ENCODE measurements around the gene TBR1. TPM values are rescaled to one million over a fixed set of nuclear protein-coding genes. Genes with fewer than 3 reads are reported as not detected.

TBR1 gene
- total and polyA plus RNA-seq, 7 donors = not detected

- intact Hi-C loops (cut with DNase I) = no loop called here
- Histone ChIP-seq H3K9me3 (no peaks in the 10 kb centered on the region), H3K27ac (no peak overlapping the region), H3K27me3 (no peaks in the 10 kb centered on the region), H3K4me3 (no peak overlapping the region), H3K36me3 (peaks cover 0 to 38% (median 0%) of the 10 kb centered on the region in 4 donors), H3K4me1 (no peaks in the 10 kb centered on the region)
- TF ChIP-seq CTCF (IDR thresholded peaks at IDR 0.05) = no peak
- TF ChIP-seq POLR2AphosphoS5 (IDR thresholded peaks at IDR 0.05) = no peak
- TF ChIP-seq EP300 (IDR thresholded peaks at IDR 0.05) = no peak
- TF ChIP-seq POLR2A (IDR thresholded peaks at IDR 0.05) = no peak
- no peak for DNase-seq
- 53 to 57% methylated on average over 1 of the region's 1 CpG for WGBS, 2 donors
Measured at GRCh38 chr2:161371869-161372268, 44.2 kb upstream of the TBR1 start.

GRCh38 chr2:161373942-161374341 is 42.2 kb upstream of the TBR1 start:
- no peak overlapping the region for H3K4me3 ChIP-seq
- no peaks in the 10 kb centered on the region for H3K4me1 ChIP-seq
- no peak for DNase-seq
- no peaks in the 10 kb centered on the region for H3K9me3 ChIP-seq
- intact Hi-C loops (cut with DNase I) = no loop called here
- H3K27ac ChIP-seq = no peak overlapping the region
- H3K36me3 ChIP-seq = peaks cover 0 to 38% (median 0%) of the 10 kb centered on the region in 4 donors
- H3K27me3 ChIP-seq = no peaks in the 10 kb centered on the region
- no peak for TF ChIP-seq POLR2AphosphoS5 (IDR thresholded peaks at IDR 0.05)
- TF ChIP-seq EP300 (IDR thresholded peaks at IDR 0.05) = no peak
- no peak for TF ChIP-seq POLR2A (IDR thresholded peaks at IDR 0.05)
- TF ChIP-seq CTCF (IDR thresholded peaks at IDR 0.05) = no peak

GRCh38 chr2:161374446-161374845 is 41.7 kb upstream of the TBR1 start:
- H3K36me3 ChIP-seq = peaks cover 0 to 38% (median 0%) of the 10 kb centered on the region in 4 donors
- no peaks in the 10 kb centered on the region for H3K27me3 ChIP-seq
- intact Hi-C loops (cut with DNase I) = no loop called here
- WGBS, 2 donors = 93 to 98% methylated on average over 1 of the region's 1 CpG
- H3K4me1 ChIP-seq = no peaks in the 10 kb centered on the region
- H3K9me3 ChIP-seq = no peaks in the 10 kb centered on the region
- no peak overlapping the region for H3K4me3 ChIP-seq
- no peak for DNase-seq
- no peak overlapping the region for H3K27ac ChIP-seq
- TF ChIP-seq POLR2AphosphoS5 (IDR thresholded peaks at IDR 0.05) (no peak), POLR2A (IDR thresholded peaks at IDR 0.05) (no peak), CTCF (IDR thresholded peaks at IDR 0.05) (no peak)

GRCh38 chr2:161379740-161380139 is 36.4 kb upstream of the TBR1 start:
- no peaks in the 10 kb centered on the region for H3K4me1 ChIP-seq
- 98 to 99% methylated on average over 2 of the region's 2 CpGs for WGBS, 2 donors
- TF ChIP-seq POLR2AphosphoS5 (IDR thresholded peaks at IDR 0.05) (no peak), POLR2A (IDR thresholded peaks at IDR 0.05) (no peak), EP300 (IDR thresholded peaks at IDR 0.05) (no peak), CTCF (IDR thresholded peaks at IDR 0.05) (no peak)
- no peaks in the 10 kb centered on the region for H3K9me3 ChIP-seq
- no peaks in the 10 kb centered on the region for H3K27me3 ChIP-seq
- intact Hi-C loops (cut with DNase I) = no loop called here
- H3K36me3 ChIP-seq = peaks cover 0 to 5% (median 0%) of the 10 kb centered on the region in 4 donors
- H3K27ac ChIP-seq = no peak overlapping the region
- DNase-seq = no peak
- H3K4me3 ChIP-seq = no peak overlapping the region

GRCh38 chr2:161381546-161381945 is 34.6 kb upstream of the TBR1 start:
- no peaks in the 10 kb centered on the region for H3K9me3 ChIP-seq
- TF ChIP-seq POLR2AphosphoS5 (IDR thresholded peaks at IDR 0.05) (no peak), CTCF (IDR thresholded peaks at IDR 0.05) (no peak), POLR2A (IDR thresholded peaks at IDR 0.05) (no peak), EP300 (IDR thresholded peaks at IDR 0.05) (no peak)
- intact Hi-C loops (cut with DNase I) = no loop called here
- H3K36me3 ChIP-seq = peaks cover 0 to 10% (median 0%) of the 10 kb centered on the region in 4 donors
- DNase-seq = no peak
- WGBS, 2 donors = 93 to 95% methylated on average over 3 of the region's 3 CpGs
- no peak overlapping the region for H3K4me3 ChIP-seq
- no peaks in the 10 kb centered on the region for H3K27me3 ChIP-seq
- no peaks in the 10 kb centered on the region for H3K4me1 ChIP-seq
- no peak overlapping the region for H3K27ac ChIP-seq
